SW480 (cell line): ENCODE results near the gene EPHB2.
"Not testable (repeated sequence)": the region's sequence is repeated elsewhere in the genome, so short reads cannot be mapped to it uniquely, and the experiment has no call there.

Source experiments
- DNase-seq: peaks from one replicate; pipeline ENCODE4 v3.0.0-alpha.2; 2016; ENCODE audit warnings: low spot score

The EPHB2 gene

DNA sequence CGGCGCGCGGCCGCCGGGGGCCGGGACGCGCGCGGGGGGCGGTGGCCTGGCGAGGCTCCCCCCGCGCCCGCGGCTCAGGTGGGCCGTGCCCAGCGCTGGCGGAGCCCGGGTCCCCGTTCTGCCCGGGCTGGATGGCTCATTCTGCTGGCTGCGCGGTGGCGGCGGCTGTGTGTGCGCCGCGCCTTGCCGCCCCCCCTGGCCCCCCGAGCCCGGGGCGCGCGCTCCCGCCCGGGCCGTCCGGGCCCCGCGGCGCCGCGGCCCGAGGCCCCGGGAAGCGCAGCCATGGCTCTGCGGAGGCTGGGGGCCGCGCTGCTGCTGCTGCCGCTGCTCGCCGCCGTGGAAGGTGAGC lies at the start of gene EPHB2:
TSS of gene EPHB2 (plus strand) at position 139 of the 349 bp plus-strand sequence. CDS start at position 283, 144 bp downstream.
- no peak for DNase-seq

DNA sequence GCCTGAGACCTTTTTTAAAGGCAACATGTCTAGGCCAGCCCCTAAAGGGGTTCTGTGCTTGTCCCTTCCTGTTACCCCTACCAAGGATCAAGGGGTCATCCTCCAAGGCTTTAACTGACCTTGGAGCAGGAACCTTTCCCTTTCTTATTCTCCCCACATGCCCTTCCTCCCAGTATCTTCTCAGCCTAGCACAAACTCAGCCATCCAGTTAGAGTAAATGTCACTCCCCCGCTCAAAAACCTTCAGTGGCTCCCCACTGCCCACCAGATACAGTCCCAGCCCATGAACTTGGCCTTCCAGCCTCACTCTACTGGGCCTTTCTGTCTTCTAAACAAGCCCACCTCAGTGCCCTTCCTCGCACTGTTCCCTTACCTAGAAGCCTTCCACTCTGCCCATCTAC lies 48.8 kb upstream of the EPHB2 start:
- no peak for DNase-seq

- peak; percentile 72 for DNase-seq
Measured at GRCh38 chr1:22662318-22662717, 48.3 kb upstream of the EPHB2 start.

DNA sequence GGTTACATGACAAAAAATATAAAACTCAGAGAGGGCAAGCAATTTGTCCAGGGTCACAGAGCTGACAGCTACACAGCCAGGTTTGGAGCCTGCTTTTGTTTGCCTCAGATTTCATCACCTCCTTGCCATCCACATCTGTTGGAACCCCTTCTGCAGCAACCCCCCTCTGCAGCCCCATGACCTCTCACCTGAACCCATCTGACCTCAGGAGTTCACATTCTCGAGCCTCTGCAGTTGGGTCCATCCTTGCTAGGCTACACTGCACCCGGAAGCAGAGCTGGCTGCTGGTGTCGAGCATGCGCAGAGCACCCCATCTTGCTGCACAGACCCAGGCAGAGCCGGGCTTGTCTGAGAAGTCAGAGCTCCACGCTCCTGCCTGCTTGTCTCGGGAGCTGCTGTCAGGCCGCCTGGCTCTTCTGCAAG lies 47.6 kb upstream of the EPHB2 start:
- DNase-seq, result no peak

DNA sequence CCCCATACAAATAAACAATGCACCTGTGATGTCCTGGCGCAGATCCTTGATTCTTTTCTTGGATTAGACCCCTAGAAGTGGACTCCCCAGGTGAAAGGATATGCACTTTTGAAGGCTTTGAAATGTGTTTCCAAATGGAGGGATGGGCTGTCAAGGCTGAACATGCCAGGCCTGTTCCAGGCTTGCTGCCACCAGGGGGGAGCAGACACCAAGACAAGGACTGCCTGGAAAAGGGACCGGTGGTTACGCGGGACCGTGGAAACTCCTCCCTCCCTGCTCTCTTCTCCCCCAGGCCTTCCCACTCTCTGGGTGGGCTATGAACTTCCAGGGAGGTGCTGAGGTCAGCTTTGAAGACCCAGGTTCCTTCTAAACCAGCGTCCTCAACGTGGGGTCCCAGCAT lies 44.9 kb upstream of the EPHB2 start:
- peak; percentile 6 for DNase-seq

- DNase-seq, result no peak
Measured at GRCh38 chr1:22666412-22666811, 44.2 kb upstream of the EPHB2 start.

DNA sequence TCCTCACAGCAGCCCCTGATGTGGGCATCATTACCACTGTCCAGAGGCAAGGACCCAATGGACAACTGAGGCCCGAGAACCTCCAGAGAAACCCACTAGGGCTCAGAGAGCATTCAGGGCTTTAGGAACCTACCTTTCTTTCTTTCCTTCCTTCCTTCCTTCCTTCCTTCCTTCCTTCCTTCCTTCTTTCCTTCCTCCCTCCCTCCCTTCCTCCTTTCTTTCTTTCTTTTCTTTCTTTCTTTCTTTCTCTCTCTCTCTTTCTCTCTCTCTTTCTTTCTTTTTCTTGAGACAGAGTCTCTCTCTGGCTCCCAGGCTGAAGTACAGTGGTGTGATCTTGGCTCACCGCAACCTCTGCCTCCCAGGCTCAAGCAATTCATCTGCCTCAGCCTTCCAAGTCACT lies 41.8 kb upstream of the EPHB2 start:
- DNase-seq, result not testable (repeated sequence)

GRCh38 chr1:22670352-22670975 lies 40.2 kb upstream of the EPHB2 start:
- DNase-seq, result no peak

GRCh38 chr1:22671999-22672398 lies 38.6 kb upstream of the EPHB2 start:
- DNase-seq, result no peak

- peak; percentile 53 for DNase-seq
Measured at GRCh38 chr1:22673486-22674409, 36.9 kb upstream of the EPHB2 start.

DNA sequence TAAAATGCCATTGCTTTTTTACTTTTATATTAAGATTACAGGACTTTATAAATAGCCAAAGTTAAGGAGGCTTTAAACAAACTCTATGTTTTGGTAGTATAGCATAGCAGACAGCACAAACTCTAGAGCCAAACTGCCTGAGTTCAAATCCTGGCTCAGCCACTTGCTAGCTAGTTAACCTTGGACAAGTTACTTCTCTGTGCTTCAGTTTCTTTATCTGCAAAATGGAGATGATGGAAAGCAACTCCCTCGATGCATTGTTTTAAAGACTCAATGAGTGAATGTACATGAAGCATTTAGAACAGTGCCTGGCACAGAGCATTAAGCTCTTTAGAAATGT lies 36.3 kb upstream of the EPHB2 start:
- DNase-seq, result no peak

DNA sequence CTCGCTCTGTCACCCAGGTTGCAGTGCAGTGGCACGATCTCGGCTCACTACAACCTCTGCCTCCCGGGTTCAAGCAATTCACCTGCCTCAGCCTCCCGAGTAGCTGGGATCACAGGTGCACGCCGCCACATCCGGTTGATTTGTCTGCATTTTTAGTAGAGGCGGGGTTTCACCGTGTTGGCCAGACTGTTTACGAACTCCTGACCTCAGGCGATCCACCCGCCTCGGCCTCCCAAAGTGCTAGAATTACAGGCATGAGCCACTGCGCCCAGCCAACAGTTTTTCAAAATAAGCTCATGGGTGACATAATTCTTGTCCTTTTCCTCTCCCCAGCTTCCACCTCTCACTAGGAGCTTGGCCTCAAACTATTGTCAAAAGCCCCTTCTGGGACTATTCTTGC lies 34.5 kb upstream of the EPHB2 start:
- not testable (repeated sequence) for DNase-seq

GRCh38 chr1:22676916-22677583 lies 33.6 kb upstream of the EPHB2 start:
- peak; percentile 36 for DNase-seq

DNA sequence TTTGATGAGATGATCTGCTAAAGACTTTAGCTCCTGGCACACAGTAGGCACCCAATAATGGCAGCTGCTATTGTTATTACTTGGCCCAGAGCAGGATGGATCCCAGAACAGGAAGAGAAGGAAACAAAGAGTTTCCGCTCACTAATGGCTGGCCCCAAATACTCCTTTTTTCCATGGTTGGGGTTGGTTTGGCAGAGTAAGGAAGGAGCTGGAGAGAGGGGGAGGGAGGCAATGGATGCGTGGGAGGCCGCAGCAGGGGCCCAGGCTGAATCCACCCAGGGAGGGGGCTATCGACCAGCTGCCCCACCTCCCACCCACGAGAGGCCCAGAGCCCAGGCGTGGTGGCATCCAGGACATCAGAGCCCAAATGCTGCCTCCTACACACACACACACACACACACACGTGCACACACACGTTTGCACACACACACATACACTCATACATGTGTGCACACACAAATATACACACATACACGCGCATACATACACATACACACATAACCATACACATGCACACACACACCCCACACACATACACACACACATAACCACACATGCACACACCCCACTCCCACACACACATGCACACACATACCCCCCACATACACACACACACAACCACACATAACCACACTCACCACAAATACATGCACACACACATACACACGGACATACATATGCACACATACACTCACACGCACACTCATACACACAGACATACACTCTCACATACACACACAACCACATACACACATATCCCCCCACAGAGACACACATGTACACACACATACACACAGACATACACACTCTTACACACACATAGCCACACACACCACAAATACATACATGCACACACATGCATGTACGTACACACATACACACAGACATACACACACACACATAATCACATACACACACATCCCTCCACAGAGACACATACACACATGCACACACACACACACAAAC lies 32.4 kb upstream of the EPHB2 start:
- no peak for DNase-seq

- DNase-seq, result peak; percentile 23
Measured at GRCh38 chr1:22680726-22681125, 29.9 kb upstream of the EPHB2 start.

- DNase-seq, result no peak
Measured at GRCh38 chr1:22681556-22682276, 28.9 kb upstream of the EPHB2 start.

GRCh38 chr1:22683547-22683946 lies 27.1 kb upstream of the EPHB2 start:
- no peak for DNase-seq

DNA sequence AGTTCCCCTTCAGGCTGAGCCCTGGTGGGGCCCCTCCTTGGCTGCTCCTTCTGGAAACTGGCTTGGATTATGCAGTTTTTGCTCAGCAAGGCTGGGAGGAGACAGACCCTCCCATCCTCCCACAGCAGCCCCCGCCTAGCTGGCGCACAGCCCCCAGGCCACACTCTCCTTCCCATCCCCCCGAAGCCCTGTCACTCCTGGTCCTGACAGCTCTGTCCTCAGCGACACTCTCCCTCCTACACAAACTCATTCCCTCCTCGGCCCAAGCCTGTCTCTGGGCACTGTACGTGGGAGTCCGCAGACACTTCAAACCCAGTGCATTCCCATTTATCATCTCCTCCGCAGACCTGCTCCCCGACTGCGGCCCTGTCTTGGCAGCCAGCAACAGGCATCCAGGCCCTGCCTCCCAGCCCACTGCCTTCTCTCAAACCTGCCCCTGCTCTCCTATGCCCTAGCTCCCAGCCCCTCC lies 25.0 kb upstream of the EPHB2 start:
- DNase-seq, result no peak

GRCh38 chr1:22687191-22687590 lies 23.4 kb upstream of the EPHB2 start:
- no peak for DNase-seq

DNA sequence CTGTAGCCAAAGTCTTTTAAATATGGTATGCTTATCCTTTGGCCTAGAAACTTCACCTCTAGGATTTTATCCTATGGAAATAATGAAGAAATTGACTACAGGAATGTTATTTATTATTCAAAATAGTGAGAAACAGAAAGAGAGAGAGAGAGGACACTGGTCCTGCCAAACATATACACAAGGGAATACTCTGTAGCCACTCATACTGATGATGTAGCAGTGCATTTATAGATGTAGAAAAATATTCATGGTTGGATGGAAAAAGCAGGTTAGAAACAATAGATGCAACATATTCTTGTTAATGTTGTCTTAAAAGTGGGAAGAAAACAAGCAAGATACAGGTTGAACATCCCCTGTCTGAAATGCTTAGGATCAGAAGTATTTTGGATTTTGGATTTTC lies 22.2 kb upstream of the EPHB2 start:
- no peak for DNase-seq

- peak; percentile 95 for DNase-seq
Measured at GRCh38 chr1:22689505-22689904, 21.1 kb upstream of the EPHB2 start.
